Measurements from ENCODE around the gene TESK2. TPM values are rescaled to one million over a fixed set of nuclear protein-coding genes. Genes with fewer than 3 reads are reported as not detected.
A peak's percentile ranks its signal among the peaks of the same experiment; 100 is the strongest.
"Not testable (repeated sequence)": the region's sequence is repeated elsewhere in the genome, so short reads cannot be mapped to it uniquely, and the experiment has no call there.

Gene TESK2
- total and polyA plus RNA-seq, 2 donors from 2014 or later, result 1.6 to 2.7 TPM

- Histone ChIP-seq H3K4me1 (ENCODE audit: control insufficient read depth in 2 of 3, insufficient read depth in 2 of 3, low read depth in 1 of 3, low read length in 3 of 3) (no peaks in the 10 kb centered on the region), H3K36me3 (ENCODE audit: control insufficient read depth in 2 of 3, insufficient read depth in 3 of 3, low read length in 3 of 3) (no peaks in the 10 kb centered on the region), H3K9me3 (ENCODE audit: control insufficient read depth in 2 of 3, insufficient read depth in 1 of 3, low read length in 3 of 3) (no peaks in the 10 kb centered on the region), H3K27ac (ENCODE audit: low read depth in 2 of 2, low read length in 2 of 2) (no peak overlapping the region), H3K27me3 (ENCODE audit: control insufficient read depth, insufficient read depth, low read length) (no peaks in the 10 kb centered on the region), H3K4me3 (ENCODE audit: low read length in 3 of 3) (no peak overlapping the region), H3K9ac (ENCODE audit: low read length in 3 of 3) (no peak overlapping the region)
- DNase-seq, result no peak
- no peak for TF ChIP-seq CTCF (IDR thresholded peaks at IDR 0.05; ENCODE audit: borderline replicate concordance, extremely low read depth, insufficient read depth)
- intact Hi-C loops (cut with DNase I), result loop anchor here (5.0 kb wide), 1 partner anchor 135 kb away; no protein-coding TSS in a partner anchor
- no peak for FAIRE-seq
Observed at GRCh38 chr1:45492691-45493090, 1.7 kb upstream of the TESK2 start.

GRCh38 chr1:45491487-45492260 is 711 bp upstream of the TESK2 start:
- no peak for FAIRE-seq
- Histone ChIP-seq H3K36me3 (ENCODE audit: control insufficient read depth in 2 of 3, insufficient read depth in 3 of 3, low read length in 3 of 3) (no peaks in the 10 kb centered on the region), H3K4me3 (ENCODE audit: low read length in 3 of 3) (peak overlapping the region; percentile 71 to 76 (median 73)), H3K27me3 (ENCODE audit: control insufficient read depth, insufficient read depth, low read length) (no peaks in the 10 kb centered on the region), H3K9me3 (ENCODE audit: control insufficient read depth in 2 of 3, insufficient read depth in 1 of 3, low read length in 3 of 3) (no peaks in the 10 kb centered on the region), H3K4me1 (ENCODE audit: control insufficient read depth in 2 of 3, insufficient read depth in 2 of 3, low read depth in 1 of 3, low read length in 3 of 3) (no peaks in the 10 kb centered on the region), H3K9ac (ENCODE audit: low read length in 3 of 3) (peak overlapping the region in 2 of 3 donors; percentile 27 to 54), H3K27ac (ENCODE audit: low read depth in 2 of 2, low read length in 2 of 2) (peak overlapping the region in 1 of 2 donors; percentile 42)
- intact Hi-C loops (cut with DNase I), result loop anchor here (5.0 kb wide), 1 partner anchor 134 kb away; no protein-coding TSS in a partner anchor
- TF ChIP-seq CTCF (IDR thresholded peaks at IDR 0.05; ENCODE audit: borderline replicate concordance, extremely low read depth, insufficient read depth), result no peak
- no peak for DNase-seq

- Histone ChIP-seq H3K9ac (ENCODE audit: low read length in 3 of 3) (peak overlapping the region; percentile 43 to 61 (median 53)), H3K36me3 (ENCODE audit: control insufficient read depth in 2 of 3, insufficient read depth in 3 of 3, low read length in 3 of 3) (no peaks in the 10 kb centered on the region), H3K4me1 (ENCODE audit: control insufficient read depth in 2 of 3, insufficient read depth in 2 of 3, low read depth in 1 of 3, low read length in 3 of 3) (no peaks in the 10 kb centered on the region), H3K9me3 (ENCODE audit: control insufficient read depth in 2 of 3, insufficient read depth in 1 of 3, low read length in 3 of 3) (no peaks in the 10 kb centered on the region), H3K27me3 (ENCODE audit: control insufficient read depth, insufficient read depth, low read length) (no peaks in the 10 kb centered on the region), H3K4me3 (ENCODE audit: low read length in 3 of 3) (peak overlapping the region; percentile 69 to 85 (median 73)), H3K27ac (ENCODE audit: low read depth in 2 of 2, low read length in 2 of 2) (peak overlapping the region in 1 of 2 donors; percentile 18)
- DNase-seq (peak in 3 of 5 donors; percentile 34 to 62 (median 42)), FAIRE-seq (no peak)
- intact Hi-C loops (cut with DNase I), result loop anchor here (5.0 kb wide), 1 partner anchor 133 kb away; no protein-coding TSS in a partner anchor
- no peak for TF ChIP-seq CTCF (IDR thresholded peaks at IDR 0.05; ENCODE audit: borderline replicate concordance, extremely low read depth, insufficient read depth)
Observed at GRCh38 chr1:45490121-45490625, 790 bp downstream of the TESK2 start.

GRCh38 chr1:45489379-45489778 is 1.6 kb downstream of the TESK2 start:
- intact Hi-C loops (cut with DNase I); H3K4me1 ChIP-seq (ENCODE audit: control insufficient read depth in 2 of 3, insufficient read depth in 2 of 3, low read depth in 1 of 3, low read length in 3 of 3); H3K36me3 ChIP-seq (ENCODE audit: control insufficient read depth in 2 of 3, insufficient read depth in 3 of 3, low read length in 3 of 3); H3K27me3 ChIP-seq (ENCODE audit: control insufficient read depth, insufficient read depth, low read length); H3K9ac ChIP-seq (ENCODE audit: low read length in 3 of 3); DNase-seq; FAIRE-seq; H3K9me3 ChIP-seq (ENCODE audit: control insufficient read depth in 2 of 3, insufficient read depth in 1 of 3, low read length in 3 of 3); H3K27ac ChIP-seq (ENCODE audit: low read depth in 2 of 2, low read length in 2 of 2): not testable (repeated sequence)
- H3K4me3 ChIP-seq (ENCODE audit: low read length in 3 of 3), result peak overlapping the region in 2 of 3 donors; percentile 69 to 73
